ENCODE data around the gene SPATA17. TPM values are rescaled to one million over a fixed set of nuclear protein-coding genes. Genes with fewer than 3 reads are reported as not detected.

Gene SPATA17
- polyA plus RNA-seq, 1 experiment: 0.69 TPM

- no peak for DNase-seq (ENCODE audit: low read depth, low spot score)
- no peak for TF ChIP-seq CTCF (IDR thresholded peaks at IDR 0.05; ENCODE audit: low read depth, low read length)
- H3K4me3 ChIP-seq (ENCODE audit: low read depth, low read length): no peak overlapping the region
- H3K27ac ChIP-seq (ENCODE audit: low read depth, low read length): no peak overlapping the region
- no peaks in the 10 kb centered on the region for H3K9me3 ChIP-seq (ENCODE audit: control insufficient read depth, insufficient read depth, low read length)
- POLR2A ChIA-PET: no interaction called here
- no peaks in the 10 kb centered on the region for H3K27me3 ChIP-seq (ENCODE audit: control insufficient read depth, insufficient read depth, low read length)
- CTCF ChIA-PET: no interaction called here
These were observed 279.1 kb downstream of the SPATA17 start for GRCh38 chr1:217910203-217910602.

- Histone ChIP-seq H3K9me3 (ENCODE audit: control insufficient read depth, insufficient read depth, low read length) (no peaks in the 10 kb centered on the region), H3K27me3 (ENCODE audit: control insufficient read depth, insufficient read depth, low read length) (no peaks in the 10 kb centered on the region), H3K4me3 (ENCODE audit: low read depth, low read length) (no peak overlapping the region), H3K27ac (ENCODE audit: low read depth, low read length) (no peak overlapping the region)
- no peak for TF ChIP-seq CTCF (IDR thresholded peaks at IDR 0.05; ENCODE audit: low read depth, low read length)
- DNase-seq (ENCODE audit: low read depth, low spot score): no peak
- CTCF ChIA-PET: no interaction called here
- POLR2A ChIA-PET: no interaction called here
These were observed 279.7 kb downstream of the SPATA17 start for GRCh38 chr1:217910791-217911320.

- ChIA-PET POLR2A (no interaction called here), CTCF (no interaction called here)
- Histone ChIP-seq H3K9me3 (ENCODE audit: control insufficient read depth, insufficient read depth, low read length) (no peaks in the 10 kb centered on the region), H3K27me3 (ENCODE audit: control insufficient read depth, insufficient read depth, low read length) (no peaks in the 10 kb centered on the region), H3K27ac (ENCODE audit: low read depth, low read length) (no peak overlapping the region), H3K4me3 (ENCODE audit: low read depth, low read length) (no peak overlapping the region)
- no peak for DNase-seq (ENCODE audit: low read depth, low spot score)
- TF ChIP-seq CTCF (IDR thresholded peaks at IDR 0.05; ENCODE audit: low read depth, low read length): no peak
These were observed 280.8 kb downstream of the SPATA17 start for GRCh38 chr1:217911908-217912307.

- ChIA-PET POLR2A (no interaction called here), CTCF (no interaction called here)
- Histone ChIP-seq H3K9me3 (ENCODE audit: control insufficient read depth, insufficient read depth, low read length) (no peaks in the 10 kb centered on the region), H3K4me3 (ENCODE audit: low read depth, low read length) (no peak overlapping the region), H3K27ac (ENCODE audit: low read depth, low read length) (no peak overlapping the region), H3K27me3 (ENCODE audit: control insufficient read depth, insufficient read depth, low read length) (peaks cover 2% of the 10 kb centered on the region)
- no peak for DNase-seq (ENCODE audit: low read depth, low spot score)
- no peak for TF ChIP-seq CTCF (IDR thresholded peaks at IDR 0.05; ENCODE audit: low read depth, low read length)
These were observed 286.2 kb downstream of the SPATA17 start for GRCh38 chr1:217917281-217917887.

- DNase-seq (ENCODE audit: low read depth, low spot score): no peak
- ChIA-PET CTCF (no interaction called here), POLR2A (no interaction called here)
- H3K9me3 ChIP-seq (ENCODE audit: control insufficient read depth, insufficient read depth, low read length): no peaks in the 10 kb centered on the region
- H3K27me3 ChIP-seq (ENCODE audit: control insufficient read depth, insufficient read depth, low read length): peaks cover 5% of the 10 kb centered on the region
- no peak for TF ChIP-seq CTCF (IDR thresholded peaks at IDR 0.05; ENCODE audit: low read depth, low read length)
- H3K4me3 ChIP-seq (ENCODE audit: low read depth, low read length): no peak overlapping the region
- H3K27ac ChIP-seq (ENCODE audit: low read depth, low read length): no peak overlapping the region
These were observed 288.7 kb downstream of the SPATA17 start for GRCh38 chr1:217919683-217920388.
